Measurements from ENCODE around the gene KRTAP4-7. TPM values are rescaled to one million over a fixed set of nuclear protein-coding genes. Genes with fewer than 3 reads are reported as not detected.
"Not testable (repeated sequence)": the region's sequence is repeated elsewhere in the genome, so short reads cannot be mapped to it uniquely, and the experiment has no call there.

The KRTAP4-7 gene
- polyA plus RNA-seq, 1 of the 3 experiments (the other 2 are of a cell fraction), result not detected

DNA sequence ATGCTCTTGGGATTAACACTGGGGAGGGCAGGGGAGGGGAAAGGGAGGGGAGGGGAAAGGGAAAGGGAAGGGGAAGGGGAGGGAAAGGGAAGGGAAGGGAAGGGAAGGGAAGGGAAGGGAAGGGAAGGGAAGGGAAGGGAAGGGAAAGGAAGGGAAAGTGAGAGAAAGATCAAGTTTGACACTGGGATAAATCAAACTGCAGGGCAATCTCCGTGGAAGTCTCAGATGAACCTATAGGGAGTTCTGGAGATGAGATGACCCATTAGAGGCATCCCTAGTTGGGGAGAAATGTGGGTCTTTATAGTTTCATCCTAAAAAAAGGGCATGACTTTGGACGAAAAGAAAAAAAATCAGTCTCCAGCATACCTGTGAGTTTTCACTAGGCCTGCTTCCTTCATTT lies 37.8 kb downstream of the KRTAP4-7 start (continued):
- TF ChIP-seq ZBTB33 (IDR thresholded peaks at IDR 0.05; ENCODE audit: borderline replicate concordance, low read depth) (no peak), RXRA (IDR thresholded peaks at IDR 0.05; ENCODE audit: borderline replicate concordance, low read depth) (no peak), RCOR1 (IDR thresholded peaks at IDR 0.05; ENCODE audit: low read length) (no peak), GABPA (IDR thresholded peaks at IDR 0.05; ENCODE audit: low read depth) (no peak), SIN3A (IDR thresholded peaks at IDR 0.05; ENCODE audit: borderline replicate concordance, low read depth, low read length) (no peak), FOXM1 (IDR thresholded peaks at IDR 0.05; ENCODE audit: low read depth) (no peak)

- H3K27ac ChIP-seq (ENCODE audit: low read depth in 2 of 2, low read length in 1 of 2); H4K20me1 ChIP-seq (ENCODE audit: insufficient read depth); H3K27me3 ChIP-seq (ENCODE audit: insufficient read depth); DNase-seq; H3K9me3 ChIP-seq; H3K36me3 ChIP-seq (replicated peaks in 1 of 2; ENCODE audit: control insufficient read depth in 1 of 2, insufficient read depth in 2 of 2, low read length in 1 of 2); H3K9me2 ChIP-seq; POLR2A ChIA-PET; H3K4me1 ChIP-seq (ENCODE audit: control insufficient read depth in 1 of 2, insufficient read depth in 2 of 2, low read depth in 1 of 2, low read length in 1 of 2); H3K9ac ChIP-seq; H3K4me2 ChIP-seq; H3K79me2 ChIP-seq (ENCODE audit: insufficient read depth); H2AFZ ChIP-seq (ENCODE audit: low read depth); H3F3A ChIP-seq (replicated peaks; ENCODE audit: insufficient read depth); H3K4me3 ChIP-seq (ENCODE audit: low read depth in 2 of 2, low read length in 1 of 2): not testable (repeated sequence)
- CTCF ChIA-PET, result interaction anchor here (1.0 kb wide), 1 partner anchor 426 kb away, joined by 4 read pairs; no protein-coding TSS in a partner anchor
- WGBS (ENCODE audit: low lambda C conversion rate), result 22% methylated on average over 8 of the region's 12 CpGs
These were observed 39.5 kb downstream of the KRTAP4-7 start for GRCh38 chr17:41123292-41123990.

DNA sequence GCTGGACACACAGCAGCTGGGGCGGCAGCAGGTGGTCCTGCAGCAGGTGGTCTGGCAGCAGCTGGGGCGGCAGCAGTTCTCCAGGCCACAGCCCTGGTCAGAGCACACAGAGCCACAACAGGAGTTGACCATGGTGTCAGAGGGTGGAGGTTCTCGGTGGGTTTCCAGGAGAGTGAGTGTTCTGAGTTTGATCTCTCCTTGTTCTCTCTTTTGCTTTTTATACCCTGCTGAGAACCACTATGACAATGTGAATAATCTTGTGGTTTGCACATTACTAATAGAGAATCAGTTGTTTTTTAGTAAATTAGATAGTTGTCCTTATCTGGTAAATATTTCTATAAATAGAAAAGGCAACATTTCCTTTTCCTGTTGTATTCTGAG lies 40.0 kb downstream of the KRTAP4-7 start, which contains the start of gene KRTAP4-12:
TSS of gene KRTAP4-12 (minus strand) at position 192 of the 381 bp plus-strand sequence. CDS start at position 132, 60 bp downstream.
- H3K9ac ChIP-seq; H3F3A ChIP-seq (replicated peaks; ENCODE audit: insufficient read depth); H2AFZ ChIP-seq (ENCODE audit: low read depth); H4K20me1 ChIP-seq (ENCODE audit: insufficient read depth); H3K4me3 ChIP-seq (ENCODE audit: low read depth in 2 of 2, low read length in 1 of 2); H3K4me1 ChIP-seq (ENCODE audit: control insufficient read depth in 1 of 2, insufficient read depth in 2 of 2, low read depth in 1 of 2, low read length in 1 of 2); H3K4me2 ChIP-seq; DNase-seq; H3K27me3 ChIP-seq (ENCODE audit: insufficient read depth); H3K36me3 ChIP-seq (replicated peaks in 1 of 2; ENCODE audit: control insufficient read depth in 1 of 2, insufficient read depth in 2 of 2, low read length in 1 of 2); H3K9me3 ChIP-seq; H3K79me2 ChIP-seq (ENCODE audit: insufficient read depth); H3K9me2 ChIP-seq; POLR2A ChIA-PET; H3K27ac ChIP-seq (ENCODE audit: low read depth in 2 of 2, low read length in 1 of 2): not testable (repeated sequence)
- no CpG with 5 or more reads among the region's 3 CpGs for WGBS (ENCODE audit: low lambda C conversion rate)
- CTCF ChIA-PET, result interaction anchor here (1.0 kb wide), 1 partner anchor 425 kb away, joined by 4 read pairs; no protein-coding TSS in a partner anchor

GRCh38 chr17:41125064-41125463 lies 41.1 kb downstream of the KRTAP4-7 start:
- H3K4me1 ChIP-seq (ENCODE audit: control insufficient read depth in 1 of 2, insufficient read depth in 2 of 2, low read depth in 1 of 2, low read length in 1 of 2), result no peaks in the 10 kb centered on the region
- H4K20me1 ChIP-seq (ENCODE audit: insufficient read depth), result no peaks in the 10 kb centered on the region
- H3K4me3 ChIP-seq (ENCODE audit: low read depth in 2 of 2, low read length in 1 of 2), result no peak overlapping the region
- H3K9me2 ChIP-seq, result no peaks in the 10 kb centered on the region
- DNase-seq, result no peak
- POLR2A ChIA-PET, result no interaction called here
- WGBS (ENCODE audit: low lambda C conversion rate), result 40% methylated on average over 2 of the region's 2 CpGs
- H3K36me3 ChIP-seq (replicated peaks in 1 of 2; ENCODE audit: control insufficient read depth in 1 of 2, insufficient read depth in 2 of 2, low read length in 1 of 2), result no peaks in the 10 kb centered on the region
- CTCF ChIA-PET, result no interaction called here
- H3K27ac ChIP-seq (ENCODE audit: low read depth in 2 of 2, low read length in 1 of 2), result no peak overlapping the region
- H3K27me3 ChIP-seq (ENCODE audit: insufficient read depth), result no peaks in the 10 kb centered on the region
- no peak overlapping the region for H2AFZ ChIP-seq (ENCODE audit: low read depth)
- no peaks in the 10 kb centered on the region for H3K9me3 ChIP-seq
- no peaks in the 10 kb centered on the region for H3K79me2 ChIP-seq (ENCODE audit: insufficient read depth)
- no peaks in the 10 kb centered on the region for H3F3A ChIP-seq (replicated peaks; ENCODE audit: insufficient read depth)
- H3K4me2 ChIP-seq, result no peak overlapping the region
- no peak overlapping the region for H3K9ac ChIP-seq
- TF ChIP-seq, protein P1, sequence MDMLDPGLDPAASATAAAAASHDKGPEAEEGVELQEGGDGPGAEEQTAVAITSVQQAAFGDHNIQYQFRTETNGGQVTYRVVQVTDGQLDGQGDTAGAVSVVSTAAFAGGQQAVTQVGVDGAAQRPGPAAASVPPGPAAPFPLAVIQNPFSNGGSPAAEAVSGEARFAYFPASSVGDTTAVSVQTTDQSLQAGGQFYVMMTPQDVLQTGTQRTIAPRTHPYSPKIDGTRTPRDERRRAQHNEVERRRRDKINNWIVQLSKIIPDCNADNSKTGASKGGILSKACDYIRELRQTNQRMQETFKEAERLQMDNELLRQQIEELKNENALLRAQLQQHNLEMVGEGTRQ (IDR thresholded peaks at IDR 0.05; ENCODE audit: borderline replicate concordance, low read depth, low read length), result no peak
- TF ChIP-seq FOSL2 (IDR thresholded peaks at IDR 0.05; ENCODE audit: borderline replicate concordance, low read depth), result no peak
- no peak for TF ChIP-seq MXI1 (IDR thresholded peaks at IDR 0.05; ENCODE audit: low read depth, low read length)
- TF ChIP-seq IRF3 (IDR thresholded peaks at IDR 0.05; ENCODE audit: low read depth, low read length), result no peak
- no peak for TF ChIP-seq JUND (IDR thresholded peaks at IDR 0.05)
- no peak for TF ChIP-seq ELF1 (IDR thresholded peaks at IDR 0.05)
- no peak for TF ChIP-seq RAD21 (IDR thresholded peaks at IDR 0.05; ENCODE audit: low read length)
- no peak for TF ChIP-seq GABPA (IDR thresholded peaks at IDR 0.05; ENCODE audit: low read depth)
- no peak for TF ChIP-seq TAF1 (IDR thresholded peaks at IDR 0.05; ENCODE audit: borderline replicate concordance, low read depth, low read length)
